HEK293 (cell line): ENCODE measurements around the gene ZNF835.

Source experiments
- CTCF ChIA-PET: fragments of 350-600 bp; formaldehyde crosslinking; extraction: SDS; loops from one replicate; lab custom pipeline; 2021; ENCODE audit warnings: antibody characterized with exemption; lab: Yijun Ruan, JAX
- POLR2A ChIA-PET: fragments of 300-600 bp; formaldehyde crosslinking; extraction: SDS; loops from one replicate; lab custom pipeline; 2020; ENCODE audit warnings: antibody characterized with exemption, inconsistent platforms; lab: Yijun Ruan, JAX
- H3K27ac ChIP-seq: fragments of 200-500 bp; sonication (Bioruptor generic); 2 replicates; pipeline ENCODE4 v1.5.1; 2014; ENCODE audit warnings: low read depth, low read length, control low read depth, inconsistent platforms; ENCODE audit errors: extremely low read depth
- H3K36me3 ChIP-seq, 2 experiments: fragments of 200-500 bp in 1 of 2; sonication (Bioruptor generic) in 1 of 2; 1 replicate in 1 of 2; 2 replicates in 1 of 2; pipeline ENCODE4 v1.5.1; 2014 to 2017; ENCODE audit warnings: inconsistent platforms in 2 of 2, low read length in 2 of 2; ENCODE audit not compliant: control insufficient read depth in 2 of 2, insufficient read depth in 1 of 2
- H3K4me1 ChIP-seq: fragments of 200-500 bp; sonication (Bioruptor generic); 2 replicates; pipeline ENCODE4 v1.5.1; 2014; ENCODE audit warnings: mild to moderate bottlenecking, low read length, inconsistent platforms; ENCODE audit not compliant: control insufficient read depth, insufficient read depth
- H3K4me3 ChIP-seq: 2 replicates; pipeline ENCODE4 v1.5.1; 2011; ENCODE audit warnings: low read depth, mild to moderate bottlenecking, control low read depth, low read length, moderate library complexity
- H3K9me3 ChIP-seq: fragments of 200-500 bp; sonication (Bioruptor generic); 2 replicates; pipeline ENCODE4 v1.5.1; 2014; ENCODE audit warnings: low read depth, low read length, inconsistent platforms; ENCODE audit not compliant: control insufficient read depth, insufficient read depth
- GLI4 ChIP-seq: fragments of 450-650 bp; formaldehyde crosslinking; IDR thresholded peaks from 2 replicates; pipeline ENCODE4 v1.5.1; 2016; ENCODE audit warnings: missing biosample characterization, missing genetic modification characterization
- IKZF3 ChIP-seq: fragments of 450-650 bp; IDR thresholded peaks from 2 replicates; pipeline ENCODE4 v1.5.0; 2018; ENCODE audit warnings: missing biosample characterization, mild to moderate bottlenecking, missing genetic modification characterization, moderate library complexity
- WT1 ChIP-seq: fragments of 450-650 bp; formaldehyde crosslinking; IDR thresholded peaks from 2 replicates; pipeline ENCODE4 v1.5.1; 2016; ENCODE audit warnings: missing biosample characterization, missing genetic modification characterization
- ZBTB1 ChIP-seq: fragments of 450-650 bp; formaldehyde crosslinking; IDR thresholded peaks from 2 replicates; pipeline ENCODE4 v1.5.1; 2016; ENCODE audit warnings: missing biosample characterization, missing genetic modification characterization
- ZBTB20 ChIP-seq: fragments of 450-650 bp; formaldehyde crosslinking; IDR thresholded peaks from 2 replicates; pipeline ENCODE4 v1.5.1; 2016; ENCODE audit warnings: missing biosample characterization, missing genetic modification characterization
- ZBTB8A ChIP-seq: fragments of 450-650 bp; formaldehyde crosslinking; IDR thresholded peaks from 2 replicates; pipeline ENCODE4 v1.5.1; 2016; ENCODE audit warnings: missing biosample characterization, missing genetic modification characterization
- ZIC2 ChIP-seq: fragments of 450-650 bp; formaldehyde crosslinking; IDR thresholded peaks from 2 replicates; pipeline ENCODE4 v1.5.1; 2016; ENCODE audit warnings: missing biosample characterization, missing genetic modification characterization
- ZNF121 ChIP-seq: fragments of 450-650 bp; formaldehyde crosslinking; IDR thresholded peaks from 2 replicates; pipeline ENCODE4 v1.5.1; 2016; ENCODE audit warnings: missing biosample characterization, missing genetic modification characterization
- ZNF280D ChIP-seq: fragments of 450-650 bp; formaldehyde crosslinking; IDR thresholded peaks from 2 replicates; pipeline ENCODE4 v1.5.1; 2016; ENCODE audit warnings: missing biosample characterization, missing genetic modification characterization
- ZNF350 ChIP-seq: fragments of 450-650 bp; formaldehyde crosslinking; IDR thresholded peaks from 2 replicates; pipeline ENCODE4 v1.5.0; 2017; ENCODE audit warnings: missing biosample characterization, mild to moderate bottlenecking, missing genetic modification characterization
- ZSCAN16 ChIP-seq: fragments of 450-650 bp; formaldehyde crosslinking; IDR thresholded peaks from 2 replicates; pipeline ENCODE4 v1.5.1; 2016; ENCODE audit warnings: missing biosample characterization, missing genetic modification characterization

The ZNF835 gene

GRCh38 chr19:56613639-56614038 is 57.9 kb downstream of the ZNF835 start:
- H3K4me3 ChIP-seq: no peak overlapping the region
- POLR2A ChIA-PET: no interaction called here
- TF ChIP-seq ZNF121 (tag by site-specific recombination): no peak
- TF ChIP-seq, all 188 proteins: peak for 0
- CTCF ChIA-PET: no interaction called here
- peaks cover 4 to 20% of the 10 kb centered on the region in 2 experiments; a peak in 2 of 3 replicates for H3K36me3 ChIP-seq
- H3K4me1 ChIP-seq: no peaks in the 10 kb centered on the region
- peaks cover 6% of the 10 kb centered on the region for H3K9me3 ChIP-seq
- H3K27ac ChIP-seq: no peak overlapping the region

- Histone ChIP-seq H3K4me1 (no peaks in the 10 kb centered on the region), H3K36me3 (peaks cover 2 to 17% of the 10 kb centered on the region in 2 experiments; a peak in 2 of 3 replicates)
- POLR2A ChIA-PET: no interaction called here
- TF ChIP-seq IKZF3 (tag by site-specific recombination) (no peak), ZSCAN16 (tag by site-specific recombination) (no peak), GLI4 (no peak), ZIC2 (tag by site-specific recombination) (no peak), ZBTB20 (tag by site-specific recombination) (no peak), ZNF350 (no peak), ZBTB8A (tag by site-specific recombination) (no peak), WT1 (tag by site-specific recombination) (no peak), ZNF280D (tag by site-specific recombination) (no peak), ZBTB1 (no peak)
- TF ChIP-seq, all 188 proteins: peak for 0
- Histone ChIP-seq H3K4me3 (no peak overlapping the region), H3K27ac (no peak overlapping the region), H3K9me3 (peaks cover 9% of the 10 kb centered on the region)
- CTCF ChIA-PET: no interaction called here
Observed at GRCh38 chr19:56612737-56613136, 58.8 kb downstream of the ZNF835 start.
